ENCODE data around the gene CRISPLD2. TPM values are rescaled to one million over a fixed set of nuclear protein-coding genes. Genes with fewer than 3 reads are reported as not detected.
"Not testable (repeated sequence)": the region's sequence is repeated elsewhere in the genome, so short reads cannot be mapped to it uniquely, and the experiment has no call there.

CRISPLD2 gene
- total RNA-seq, 1 donor from 2014 or later, result 11.8 TPM

DNA sequence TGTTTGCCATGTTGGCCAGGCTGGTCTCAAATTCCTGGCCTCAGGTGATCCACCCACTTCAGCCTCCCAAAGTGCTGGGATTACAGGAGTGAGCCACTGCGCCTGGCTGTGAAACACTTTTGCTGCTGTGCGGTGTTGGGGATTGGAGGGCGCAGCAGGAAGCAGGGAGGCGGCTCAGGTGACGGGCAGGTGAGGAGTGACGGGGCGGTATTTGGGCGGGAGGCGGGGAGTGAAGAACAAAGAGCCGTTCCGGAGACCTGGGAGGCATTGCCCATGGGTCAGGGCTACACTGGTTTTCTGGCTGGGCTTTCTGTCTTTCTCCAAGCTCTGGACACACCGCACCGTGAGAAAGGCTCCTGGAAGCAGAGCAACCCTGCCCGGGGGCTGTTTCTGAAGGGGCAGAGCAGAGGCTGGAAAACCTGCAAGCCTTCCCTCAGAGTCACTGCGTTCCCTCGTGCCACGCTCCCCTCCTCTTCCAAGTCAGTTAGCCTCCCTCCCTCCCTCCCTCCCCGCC is 22.1 kb downstream of the CRISPLD2 start:
- DNase-seq, result no peak

GRCh38 chr16:84842516-84843148 is 22.8 kb downstream of the CRISPLD2 start:
- no peak for DNase-seq

- DNase-seq, result no peak
Observed at GRCh38 chr16:84843149-84844048, 23.6 kb downstream of the CRISPLD2 start.

DNA sequence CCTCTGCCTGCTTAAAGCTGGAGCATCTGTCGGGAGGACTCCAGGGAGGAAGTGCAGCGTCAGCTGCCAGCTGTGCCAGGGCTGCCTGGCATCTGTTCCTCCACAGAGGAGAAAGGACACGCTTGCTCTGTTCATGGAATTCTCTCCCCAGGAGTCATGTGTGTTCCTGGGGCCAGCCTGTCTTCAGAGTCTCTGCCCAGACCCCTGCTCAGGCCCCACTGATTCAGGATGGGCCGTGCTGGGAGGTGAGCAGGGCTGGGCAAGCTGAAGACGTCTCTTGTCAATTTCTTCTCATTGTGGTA is 24.2 kb downstream of the CRISPLD2 start:
- no peak for DNase-seq

GRCh38 chr16:84844559-84845495 is 25.0 kb downstream of the CRISPLD2 start:
- DNase-seq, result no peak

DNA sequence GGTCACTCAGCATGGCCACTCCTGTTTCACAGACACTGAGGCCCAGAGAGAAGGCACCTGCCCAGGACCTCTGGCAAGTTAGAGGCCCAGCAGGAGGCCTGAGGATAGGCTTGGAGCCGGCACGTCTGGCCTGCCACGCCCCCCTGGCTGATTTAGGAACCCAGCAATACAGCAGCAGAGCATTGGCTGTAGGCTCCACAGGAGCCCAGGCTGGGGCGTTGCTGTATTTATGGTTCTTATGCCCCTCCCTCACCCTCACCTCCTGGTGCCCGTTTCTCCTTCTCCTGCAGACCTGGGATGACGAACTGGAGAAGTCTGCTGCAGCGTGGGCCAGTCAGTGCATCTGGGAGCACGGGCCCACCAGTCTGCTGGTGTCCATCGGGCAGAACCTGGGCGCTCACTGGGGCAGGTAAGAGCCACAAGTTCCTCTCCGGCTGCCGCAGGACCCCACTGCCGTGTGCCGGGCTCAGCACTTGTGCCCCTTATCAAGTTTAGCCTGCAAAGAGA is 25.8 kb downstream of the CRISPLD2 start:
- DNase-seq, result no peak

- DNase-seq, result no peak
Observed at GRCh38 chr16:84847564-84848355, 28.0 kb downstream of the CRISPLD2 start.

GRCh38 chr16:84848986-84849634 is 29.3 kb downstream of the CRISPLD2 start:
- no peak for DNase-seq

GRCh38 chr16:84849751-84850150 is 30.0 kb downstream of the CRISPLD2 start:
- no peak for DNase-seq

- no peak for DNase-seq
Observed at GRCh38 chr16:84850714-84851113, 30.9 kb downstream of the CRISPLD2 start.

- no peak for DNase-seq
Observed at GRCh38 chr16:84851192-84852127, 31.7 kb downstream of the CRISPLD2 start.

- no peak for DNase-seq
Observed at GRCh38 chr16:84853534-84853933, 33.7 kb downstream of the CRISPLD2 start.

GRCh38 chr16:84854759-84855158 is 35.0 kb downstream of the CRISPLD2 start:
- DNase-seq, result no peak

GRCh38 chr16:84855435-84856202 is 35.8 kb downstream of the CRISPLD2 start:
- not testable (repeated sequence) for DNase-seq

- DNase-seq, result not testable (repeated sequence)
Observed at GRCh38 chr16:84856203-84856581, 36.4 kb downstream of the CRISPLD2 start.

GRCh38 chr16:84856811-84857210 is 37.0 kb downstream of the CRISPLD2 start:
- not testable (repeated sequence) for DNase-seq

DNA sequence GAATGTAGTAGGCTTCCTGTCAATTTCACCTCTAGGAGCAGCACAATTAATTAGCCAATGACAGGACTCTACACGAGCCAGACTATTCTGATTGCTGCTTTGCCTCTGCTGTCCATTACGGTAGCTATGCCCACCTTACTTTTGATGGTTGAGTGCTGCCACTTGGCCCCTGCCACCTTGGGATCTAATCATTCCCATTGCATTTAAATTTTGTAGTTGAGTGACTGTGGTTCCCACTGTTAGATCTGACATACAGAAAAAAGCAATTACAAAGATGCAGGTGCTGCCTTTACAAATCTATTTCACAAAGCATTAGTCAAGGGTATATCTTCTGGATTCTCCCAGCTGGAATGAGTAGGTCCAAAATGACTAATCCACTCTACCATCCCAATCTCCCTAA is 39.9 kb downstream of the CRISPLD2 start:
- DNase-seq, result no peak

GRCh38 chr16:84860383-84860782 is 40.6 kb downstream of the CRISPLD2 start:
- no peak for DNase-seq

GRCh38 chr16:84861671-84862070 is 41.9 kb downstream of the CRISPLD2 start:
- DNase-seq, result no peak
